Measurements from ENCODE around the gene RASL10B.
A peak's percentile ranks its signal among the peaks of the same experiment; 100 is the strongest.
"Not testable (repeated sequence)": the region's sequence is repeated elsewhere in the genome, so short reads cannot be mapped to it uniquely, and the experiment has no call there.

Gene RASL10B

DNA sequence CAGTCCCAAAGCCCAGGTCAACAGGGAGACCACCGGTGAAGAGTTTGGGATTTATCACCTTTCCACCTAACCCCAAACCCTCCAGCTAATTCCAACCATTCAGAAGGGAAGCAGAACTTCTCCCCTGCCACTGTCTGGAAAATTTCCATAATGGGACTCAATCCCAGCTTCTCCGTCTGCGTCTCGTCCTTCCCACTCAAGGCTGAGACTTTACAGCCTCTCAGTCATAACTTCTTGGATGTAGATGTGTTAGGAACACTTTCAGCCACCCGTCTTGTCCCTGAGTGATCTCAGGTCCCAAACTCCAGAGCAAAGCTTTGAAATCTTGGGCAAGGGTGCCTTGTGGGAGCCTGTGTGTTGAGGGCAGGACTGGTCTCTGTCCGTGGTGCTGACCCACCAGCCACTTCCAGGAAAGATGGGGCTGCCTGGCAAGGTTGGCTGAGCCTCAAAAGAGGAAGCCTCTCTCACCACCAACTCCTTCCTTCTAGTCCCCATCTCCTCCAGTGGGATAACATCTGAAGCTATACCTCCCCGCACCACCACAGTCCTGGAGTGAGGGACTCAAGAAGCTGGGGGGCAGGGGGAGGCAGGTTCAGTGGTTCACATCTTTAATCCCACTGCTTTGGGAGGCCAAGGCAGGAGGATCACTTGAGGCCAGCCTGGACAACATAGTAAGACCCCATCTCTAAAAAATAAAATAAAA lies 12.3 kb downstream of the RASL10B start:
- no peak for DNase-seq

DNA sequence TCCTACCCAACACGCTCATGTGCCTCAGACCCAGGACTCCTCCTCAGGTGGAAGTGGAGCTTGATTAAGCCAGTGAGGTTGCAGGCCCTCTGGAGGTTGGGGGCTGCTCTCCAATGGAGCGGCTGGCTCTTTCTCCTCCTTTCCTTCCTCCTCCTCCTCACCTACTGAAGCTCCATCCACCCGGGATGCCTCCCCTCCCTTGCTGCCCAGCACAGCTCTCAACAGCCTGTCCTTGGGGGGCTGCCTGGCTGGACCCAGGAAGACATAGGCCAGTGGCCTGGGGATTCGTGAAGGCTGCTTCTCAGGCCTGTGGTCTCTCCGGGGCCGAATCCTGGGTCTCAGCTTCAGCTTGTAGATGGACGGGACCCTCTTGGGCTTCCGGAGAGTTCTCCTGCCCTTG lies 13.4 kb downstream of the RASL10B start:
- no peak for DNase-seq

DNA sequence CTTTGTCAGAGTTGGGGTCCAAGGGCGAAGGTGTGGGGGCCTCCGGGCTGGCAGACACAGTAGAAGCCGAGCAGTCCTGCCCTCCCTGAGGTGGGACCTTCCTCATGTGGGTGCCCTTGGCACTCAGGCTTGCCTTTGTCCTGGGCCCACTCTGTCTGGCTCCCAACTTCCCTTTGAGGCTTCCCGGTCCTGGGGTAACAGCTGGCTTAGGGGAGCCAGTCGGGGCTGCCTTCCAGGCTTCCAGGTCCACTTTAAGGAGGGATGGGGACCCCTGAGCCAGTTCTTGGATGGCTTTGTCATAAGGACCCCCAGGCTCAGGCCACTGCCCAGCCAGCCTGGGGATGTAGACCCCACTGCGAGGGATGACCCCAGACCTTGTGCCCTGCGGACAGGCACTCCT lies 13.8 kb downstream of the RASL10B start:
- DNase-seq = no peak

DNA sequence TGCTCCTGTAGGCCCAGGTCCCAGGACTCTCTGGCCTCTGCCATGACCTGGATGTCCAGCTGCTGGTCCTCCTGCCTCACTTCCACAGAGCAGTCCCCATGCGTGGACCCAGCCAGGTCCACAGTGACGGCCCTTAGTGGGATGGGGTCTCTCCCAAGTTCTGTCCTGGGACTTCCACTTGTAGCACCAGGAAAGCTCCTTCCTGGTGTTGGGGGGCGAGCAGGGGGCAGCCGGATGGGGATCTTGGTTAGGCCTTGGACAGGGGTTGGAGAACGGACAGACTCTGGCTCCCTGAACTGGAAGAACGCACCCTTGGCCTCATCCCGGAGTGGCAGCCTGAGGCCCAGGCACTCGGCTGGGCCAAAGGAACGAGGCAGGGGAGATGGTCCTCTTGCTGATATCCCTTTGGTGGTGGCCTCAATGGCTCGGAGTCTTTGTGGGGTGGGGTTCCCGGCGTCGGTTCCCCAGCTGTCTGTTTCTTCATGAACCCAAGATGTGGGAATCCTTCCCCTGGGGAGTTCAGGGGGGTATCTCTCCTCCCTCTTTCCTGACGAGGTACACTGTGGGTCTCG lies 14.4 kb downstream of the RASL10B start:
- DNase-seq = no peak

DNA sequence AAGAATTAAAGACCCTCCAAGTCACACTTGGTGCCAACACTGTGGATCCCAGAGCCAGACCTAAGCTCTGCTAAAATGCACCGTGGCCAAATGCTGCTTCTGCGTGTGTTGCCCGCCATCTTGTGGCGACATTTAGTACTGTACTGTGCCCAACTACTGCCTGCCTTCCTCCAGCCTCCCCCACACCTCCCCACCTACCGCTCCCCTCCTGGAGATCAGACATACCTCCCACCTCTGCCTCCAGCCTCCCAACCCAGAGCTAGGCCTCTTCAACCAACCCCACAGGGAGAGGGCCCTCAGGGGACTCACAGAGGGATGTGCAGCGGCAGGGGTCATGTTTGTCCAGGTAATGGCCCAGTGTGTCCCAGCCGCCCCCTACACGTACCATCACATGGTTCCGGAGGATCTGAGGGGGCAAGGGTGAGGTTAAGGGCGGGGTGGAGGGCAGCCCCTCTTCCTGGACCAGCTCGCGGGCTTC lies 16.1 kb downstream of the RASL10B start:
- DNase-seq = no peak

DNA sequence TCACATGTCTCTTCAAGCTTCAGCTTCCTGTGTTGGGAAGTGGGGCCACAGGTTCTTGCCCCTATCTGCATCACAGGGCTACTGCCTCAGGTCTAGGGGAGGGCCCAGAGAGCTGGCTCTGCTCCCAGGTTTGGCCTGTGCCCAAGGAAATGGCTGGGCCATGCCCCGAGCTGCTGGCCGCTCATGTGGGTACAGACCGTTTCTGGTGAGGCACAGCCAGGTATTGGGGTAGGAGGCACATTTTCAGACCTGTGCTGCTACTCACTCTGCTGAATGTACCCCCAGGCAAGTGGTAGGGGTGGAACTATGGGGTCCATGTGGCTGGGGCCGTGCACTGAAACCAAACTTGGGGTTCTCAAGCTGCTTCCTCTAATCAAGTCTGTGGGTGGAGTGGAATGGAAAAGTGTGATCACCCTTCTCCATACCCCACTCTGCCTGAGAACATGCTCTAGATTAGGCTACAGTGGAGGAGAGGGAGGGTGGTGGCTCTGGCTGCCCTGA lies 17.0 kb downstream of the RASL10B start:
- no peak for DNase-seq

DNA sequence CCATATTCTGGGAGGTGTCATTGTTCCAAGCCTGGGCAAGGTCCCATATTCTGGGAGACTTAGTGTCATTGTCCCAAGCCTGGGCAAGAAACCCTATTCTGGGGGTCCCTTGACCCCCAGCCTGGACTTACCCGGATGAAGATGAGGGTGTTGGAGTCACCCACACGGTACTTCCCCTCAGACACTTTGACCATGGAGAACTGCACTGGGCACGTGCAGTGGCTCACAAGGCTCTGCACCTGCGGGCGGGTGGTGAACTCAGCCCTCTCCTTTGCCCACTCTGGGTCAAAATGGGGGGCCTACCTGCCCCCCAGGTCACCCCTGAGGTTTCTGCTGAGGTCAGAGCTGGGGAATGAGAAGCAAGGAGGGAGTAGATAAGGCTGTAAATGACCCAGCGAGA lies 17.5 kb downstream of the RASL10B start:
- DNase-seq = no peak

DNA sequence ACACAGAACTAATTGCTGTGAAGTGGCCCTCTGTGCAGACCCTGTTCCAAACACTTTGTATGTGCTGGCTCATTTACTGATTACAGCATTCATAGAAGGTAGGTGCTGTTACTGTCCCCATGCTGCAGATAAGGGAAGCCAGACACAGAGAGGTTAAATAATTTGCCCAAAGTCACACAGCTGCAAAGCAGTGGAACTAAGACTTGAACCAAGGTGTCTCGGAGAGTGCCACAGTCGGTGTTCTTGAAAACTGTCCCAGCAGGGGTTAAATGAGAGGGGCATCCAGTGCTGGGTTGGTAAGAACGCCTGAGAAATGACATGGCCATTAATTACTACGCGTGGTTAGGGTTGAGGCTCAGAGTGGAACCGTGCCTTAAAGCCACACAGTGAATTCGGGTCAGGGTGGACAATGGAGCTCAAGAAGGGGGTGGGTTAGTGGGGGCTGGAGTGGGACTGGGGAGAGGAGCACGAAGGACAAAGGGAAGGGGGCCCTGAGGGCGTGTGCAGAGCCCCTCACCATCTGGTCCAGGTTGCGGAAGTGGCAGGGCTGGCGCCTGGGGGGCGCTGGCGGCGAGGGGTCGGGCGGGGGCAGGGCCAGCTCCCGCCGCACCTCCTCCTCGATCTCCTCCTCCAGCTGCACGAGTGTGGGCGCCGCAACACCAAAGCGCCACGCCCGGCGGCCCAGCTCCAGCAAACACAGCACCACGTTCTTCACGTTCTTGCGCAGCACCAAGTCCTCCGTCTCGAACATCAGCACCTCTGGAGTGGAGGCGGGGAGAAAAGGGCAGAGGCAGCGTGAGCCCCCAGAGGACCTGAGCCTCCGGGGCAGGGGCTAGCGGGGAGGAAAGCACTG lies 18.3 kb downstream of the RASL10B start:
- DNase-seq = no peak

DNA sequence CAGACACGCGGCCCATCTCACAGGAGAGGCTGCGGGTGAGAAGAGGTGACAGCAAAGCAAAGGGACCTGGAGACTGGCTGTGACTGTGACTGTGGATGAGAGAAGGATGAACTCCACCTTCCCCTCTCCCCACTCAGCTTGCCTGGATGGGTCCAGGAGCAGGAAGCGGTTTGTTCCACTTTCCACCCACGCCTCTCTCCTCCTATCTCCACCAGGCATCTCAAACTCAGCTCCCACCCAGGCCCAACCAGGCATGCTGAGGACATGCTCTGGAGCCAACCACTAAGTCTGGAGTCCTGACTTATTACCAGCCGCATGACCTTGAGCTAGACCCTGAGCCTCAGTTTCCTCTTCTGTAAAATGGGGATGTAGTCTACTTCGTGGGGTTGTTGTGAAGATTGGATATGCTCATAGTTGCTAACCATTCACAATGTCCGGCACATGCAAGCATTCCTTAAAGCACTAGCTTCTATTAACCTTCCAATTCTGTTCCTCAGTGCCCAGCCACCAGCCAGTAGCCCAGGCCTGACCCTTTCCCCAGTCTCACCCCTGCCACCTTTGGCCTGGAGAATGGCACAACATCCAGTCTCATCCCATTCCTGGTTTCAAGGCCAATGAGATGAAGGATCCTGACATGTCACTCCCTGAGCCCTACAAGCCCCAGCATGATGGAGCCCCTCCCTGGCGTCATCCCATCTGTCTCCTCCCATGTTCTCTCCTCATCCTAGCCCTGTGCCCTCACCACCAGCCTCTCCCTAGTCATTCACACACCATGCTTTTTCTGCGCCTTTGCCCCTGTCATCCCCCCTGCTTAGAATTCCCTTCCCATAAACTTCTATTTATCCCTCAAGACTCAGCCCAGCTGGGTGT lies 19.3 kb downstream of the RASL10B start:
- DNase-seq = no peak

DNA sequence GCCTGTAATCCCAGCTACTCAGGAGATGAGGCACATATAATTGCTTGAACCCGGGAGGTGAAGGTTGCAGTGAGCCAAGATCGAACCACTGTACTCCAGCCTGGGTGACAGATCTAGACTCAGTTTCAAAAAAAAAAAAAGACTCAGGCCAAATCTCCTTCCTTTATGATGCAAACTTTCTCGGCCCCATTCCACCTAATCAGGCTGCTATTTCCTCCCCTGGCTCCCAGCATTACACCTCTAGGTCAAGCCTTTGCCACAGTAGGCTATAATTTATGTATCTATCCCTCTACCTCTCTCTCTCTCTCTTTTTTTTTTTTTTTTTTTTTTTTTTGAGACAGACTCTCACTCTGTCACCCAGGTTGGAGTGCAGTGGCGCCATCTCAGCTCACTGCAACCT lies 20.1 kb downstream of the RASL10B start:
- not testable (repeated sequence) for DNase-seq

DNA sequence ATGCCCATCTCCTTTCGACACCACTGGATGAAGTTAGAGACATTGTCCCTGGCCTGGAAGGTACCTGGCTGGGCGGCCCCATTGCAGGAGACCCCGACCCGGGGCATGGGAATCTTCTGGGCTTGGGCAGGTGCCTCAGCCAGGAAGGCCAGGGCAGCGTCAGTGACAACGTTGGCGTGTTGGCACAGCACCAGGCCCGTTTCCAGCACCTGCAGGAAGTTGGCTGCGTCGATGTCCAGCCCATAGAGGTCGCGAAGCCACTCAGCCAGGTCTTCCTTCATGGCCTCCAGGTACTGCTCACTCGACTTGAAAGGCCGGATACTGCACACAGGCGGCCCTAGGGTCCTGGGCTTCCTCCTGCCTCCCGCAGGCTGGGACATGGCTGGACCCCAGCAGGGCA lies 21.0 kb downstream of the RASL10B start:
- no peak for DNase-seq

DNA sequence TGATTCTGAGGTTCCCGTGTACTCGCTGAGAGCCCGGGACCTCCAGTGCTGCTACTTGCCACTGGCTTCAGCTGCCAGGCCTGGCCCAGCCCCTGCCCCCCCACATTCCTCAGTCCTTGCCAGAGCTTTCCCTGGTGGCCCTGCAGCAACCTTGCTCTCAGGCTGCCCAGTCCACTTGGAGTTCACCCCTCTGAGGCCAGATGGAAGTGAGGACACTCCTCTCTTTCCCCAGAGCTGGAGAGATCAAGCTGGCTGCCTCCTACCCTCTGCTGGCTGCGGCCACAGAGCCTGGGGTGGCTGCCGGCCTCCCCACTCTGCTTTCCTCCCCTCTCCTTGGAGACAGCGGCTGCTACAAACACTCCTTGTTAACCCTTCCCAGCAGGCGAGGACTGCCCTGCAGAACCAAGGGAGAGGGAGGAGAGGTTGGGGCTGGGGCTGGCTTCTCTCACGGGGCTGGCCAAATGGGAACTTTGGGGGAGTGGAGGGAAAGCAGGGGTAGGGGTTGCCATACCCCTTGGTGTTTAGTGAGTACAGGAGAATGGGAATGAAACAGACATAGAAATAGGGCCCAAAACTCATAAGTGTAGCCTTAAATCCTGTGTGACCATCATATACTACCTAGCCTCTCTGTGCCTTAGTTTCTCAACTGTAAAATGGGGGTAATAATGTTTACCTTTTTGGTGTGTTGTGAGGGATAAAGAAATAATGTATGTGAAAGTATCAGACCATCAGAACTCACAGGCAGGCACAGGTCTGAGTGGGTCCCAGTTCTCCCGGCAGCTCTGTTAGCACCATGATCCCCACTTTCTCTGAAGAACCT lies 21.7 kb downstream of the RASL10B start, which contains the start of gene GAS2L2:
TSS of gene GAS2L2 (minus strand) at position 295 of the 820 bp plus-strand sequence. CDS start 389 bp downstream, outside the sequence.
- no peak for DNase-seq

DNA sequence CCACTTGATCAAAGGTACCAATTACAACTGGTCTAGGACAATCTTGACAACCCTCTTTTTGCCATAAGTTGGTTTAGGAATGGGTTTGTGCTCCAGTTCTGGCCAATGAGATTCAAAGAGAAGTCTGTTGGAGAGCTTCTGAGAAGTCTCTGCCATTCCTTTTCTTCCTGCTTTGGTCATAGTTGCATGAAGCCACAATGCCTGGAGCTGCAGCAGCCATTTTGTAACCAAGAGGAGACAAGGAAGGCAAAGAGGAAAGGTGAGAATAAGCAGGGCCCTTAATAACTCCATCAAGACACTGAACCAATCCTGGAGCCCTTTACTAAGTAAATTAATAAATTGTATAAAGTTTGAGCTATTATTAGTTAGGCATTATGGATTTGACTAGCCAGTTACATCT lies 25.8 kb downstream of the RASL10B start:
- no peak for DNase-seq

DNA sequence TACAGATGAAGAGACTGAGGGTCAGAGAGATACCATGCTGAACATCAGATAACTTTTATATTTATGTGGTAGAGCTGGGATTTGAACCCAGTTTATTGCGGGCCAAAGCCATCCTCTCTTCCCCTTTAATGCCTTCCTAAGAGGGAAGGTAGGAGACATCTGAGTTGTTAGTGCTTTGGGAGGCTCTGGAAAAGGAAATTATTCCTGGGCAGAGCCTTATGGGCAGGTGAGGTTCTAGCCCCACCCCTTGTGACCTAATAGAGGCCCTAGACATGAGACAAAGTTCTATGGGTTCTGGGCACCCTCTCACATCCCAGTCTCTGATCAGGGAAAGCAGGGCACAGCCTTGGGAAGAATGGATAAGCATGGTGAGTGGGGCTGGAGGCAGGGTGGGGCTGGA lies 29.1 kb downstream of the RASL10B start, which contains the start of gene C17orf50:
TSS of gene C17orf50 (plus strand) at position 301 of the 400 bp plus-strand sequence. CDS start at position 356, 55 bp downstream.
- no peak for DNase-seq

DNA sequence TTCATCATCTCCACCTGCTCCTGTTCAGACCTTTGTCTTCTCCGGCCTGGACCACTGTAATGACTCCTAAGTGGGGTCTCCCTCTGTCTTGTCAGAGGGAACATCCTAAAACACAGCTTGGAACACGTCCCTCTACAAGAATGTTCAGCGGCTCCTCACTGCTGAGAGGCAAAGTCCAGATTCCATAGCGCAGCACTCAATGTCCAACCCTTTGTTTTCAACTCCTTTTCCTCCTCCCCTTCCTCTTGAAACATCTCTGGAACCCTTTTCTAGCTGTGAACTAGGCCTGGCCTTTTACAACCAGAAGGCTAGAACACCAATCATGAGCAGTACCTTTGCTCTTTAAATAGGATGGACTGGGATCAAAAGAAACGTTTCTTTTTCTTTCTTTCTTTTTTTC lies 30.2 kb downstream of the RASL10B start:
- no peak for DNase-seq

DNA sequence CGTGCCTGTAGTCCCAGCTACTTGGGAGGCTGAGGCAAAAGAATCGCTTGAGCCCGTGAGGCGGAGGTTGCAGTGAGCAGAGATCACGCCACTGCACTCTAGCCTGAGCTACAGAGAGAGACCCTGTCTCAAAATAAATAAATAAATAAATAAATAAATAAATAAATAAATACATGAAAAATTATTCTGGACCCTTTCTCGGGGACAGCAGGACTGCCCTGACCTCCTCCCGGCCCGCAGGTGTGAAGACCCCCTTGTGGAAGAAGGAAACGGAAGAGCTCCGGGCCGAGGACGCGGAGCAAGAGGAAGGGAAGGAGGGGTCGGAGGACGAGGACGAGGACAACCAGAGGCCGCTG lies 32.3 kb downstream of the RASL10B start:
- no peak for DNase-seq

DNA sequence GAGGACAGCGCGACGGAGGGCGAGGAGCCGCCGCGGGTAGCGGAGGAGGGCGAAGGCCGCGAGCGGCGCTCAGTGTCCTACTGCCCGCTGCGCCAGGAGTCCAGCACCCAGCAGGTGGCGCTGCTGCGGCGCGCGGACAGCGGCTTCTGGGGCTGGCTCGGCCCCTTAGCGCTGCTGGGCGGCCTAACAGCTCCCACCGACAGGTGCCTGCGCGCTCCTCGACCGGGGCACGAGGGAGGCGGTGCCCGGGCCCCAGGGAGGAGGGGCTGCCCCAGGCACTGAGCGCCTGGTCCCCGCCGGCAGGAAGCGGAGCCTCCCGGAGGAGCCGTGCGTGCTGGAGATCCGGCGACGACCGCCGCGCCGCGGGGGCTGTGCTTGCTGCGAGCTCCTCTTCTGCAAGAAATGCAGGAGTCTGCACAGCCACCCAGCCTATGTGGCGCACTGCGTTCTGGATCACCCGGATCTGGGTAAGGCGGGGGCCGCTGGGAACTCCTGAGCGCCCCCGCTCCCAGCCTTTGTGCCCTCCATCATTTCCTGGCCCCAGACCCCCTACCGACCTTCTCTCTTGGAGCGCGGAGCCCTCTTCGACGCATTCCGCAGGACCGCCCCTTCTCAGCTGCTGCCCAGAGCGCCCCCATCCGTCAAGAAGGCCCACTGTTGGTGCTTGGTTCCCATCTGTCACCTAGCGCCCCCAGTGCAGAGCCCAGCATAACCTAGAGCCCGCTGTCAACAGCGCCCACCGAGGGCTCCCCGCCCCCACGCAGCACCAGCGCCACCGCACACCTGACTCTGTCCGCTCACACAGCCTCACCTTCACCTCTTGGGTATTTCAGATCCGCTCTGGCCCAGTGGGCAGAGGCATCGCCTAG lies 32.9 kb downstream of the RASL10B start:
- peak; percentile 45 for DNase-seq

DNA sequence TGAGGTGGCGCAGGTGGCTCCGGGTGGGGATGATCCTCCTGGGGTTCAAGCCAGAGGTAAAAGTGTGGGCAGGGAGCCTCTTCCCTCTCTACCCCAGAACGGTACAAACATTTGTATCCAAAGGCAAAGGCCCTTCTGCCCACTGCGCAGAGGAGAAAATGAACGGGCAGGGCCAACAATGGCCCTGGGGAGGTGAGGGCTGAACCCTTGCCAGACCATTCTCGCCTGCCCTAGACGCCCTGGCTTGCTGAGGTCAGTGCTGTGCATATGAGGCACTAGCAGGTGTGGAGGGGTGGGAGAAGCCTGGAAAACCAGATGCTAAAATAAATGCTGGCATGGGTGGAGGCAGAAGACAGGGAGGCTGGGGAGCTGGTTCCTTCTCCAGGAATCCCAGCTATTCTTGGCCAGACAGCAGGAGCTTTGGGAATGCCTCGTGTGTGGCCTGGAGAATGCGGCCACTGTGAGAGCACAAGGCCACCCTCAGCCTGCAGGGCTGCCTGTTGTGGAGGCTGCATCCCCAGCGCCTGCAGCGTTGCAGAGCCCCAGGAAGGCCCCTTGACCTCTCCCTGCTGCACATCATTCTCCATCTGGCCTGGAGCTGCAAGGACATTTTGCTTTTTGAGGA lies 33.8 kb downstream of the RASL10B start:
- no peak for DNase-seq

DNA sequence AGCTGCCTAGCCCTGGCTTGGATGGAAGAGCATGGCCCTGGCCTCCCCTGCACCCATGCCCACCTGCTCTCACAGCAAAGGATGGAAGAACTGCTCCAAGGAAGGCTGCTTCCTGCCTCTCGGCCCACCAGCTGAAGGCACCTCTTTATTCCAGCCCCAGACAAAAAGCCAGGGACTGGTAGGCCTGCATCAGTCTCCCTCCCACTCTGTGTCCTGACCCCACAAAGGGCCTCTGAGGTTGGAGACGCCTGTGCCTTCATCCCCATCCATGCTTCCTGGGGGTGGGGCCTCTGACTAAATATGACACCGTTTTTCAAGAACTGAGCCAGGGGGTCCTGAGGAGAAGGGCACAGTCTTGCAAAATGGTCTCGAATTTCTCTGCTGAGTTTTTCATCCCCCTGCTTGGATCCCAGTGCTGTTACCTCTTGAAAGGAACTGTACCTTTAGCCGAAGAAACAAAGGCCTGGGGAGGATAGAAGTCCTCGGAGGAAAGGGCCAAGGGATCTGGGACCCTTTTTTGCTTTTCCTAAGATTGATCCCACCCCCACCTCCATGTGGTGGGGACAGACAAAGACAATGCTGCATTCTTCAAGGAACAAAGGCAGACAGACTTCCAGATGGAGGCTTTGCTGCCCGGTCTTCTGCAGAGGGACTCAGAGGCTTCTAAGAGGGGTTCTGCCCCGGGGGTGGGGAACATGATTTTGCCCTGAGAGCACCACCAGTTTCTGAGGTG lies 34.5 kb downstream of the RASL10B start:
- DNase-seq = no peak

All from GF-D8 (cell line).